GM18519 (cell line): Measurements from ENCODE around the gene MBD6.

Experiments
- ATAC-seq: cut with Tn5 transposase; IDR thresholded peaks from one replicate; pipeline ENCODE4 v1.9.1; 2021; ENCODE audit warnings: mild to moderate bottlenecking, moderate library complexity; ENCODE audit not compliant: unreplicated experiment, low FRiP score

Gene MBD6

DNA sequence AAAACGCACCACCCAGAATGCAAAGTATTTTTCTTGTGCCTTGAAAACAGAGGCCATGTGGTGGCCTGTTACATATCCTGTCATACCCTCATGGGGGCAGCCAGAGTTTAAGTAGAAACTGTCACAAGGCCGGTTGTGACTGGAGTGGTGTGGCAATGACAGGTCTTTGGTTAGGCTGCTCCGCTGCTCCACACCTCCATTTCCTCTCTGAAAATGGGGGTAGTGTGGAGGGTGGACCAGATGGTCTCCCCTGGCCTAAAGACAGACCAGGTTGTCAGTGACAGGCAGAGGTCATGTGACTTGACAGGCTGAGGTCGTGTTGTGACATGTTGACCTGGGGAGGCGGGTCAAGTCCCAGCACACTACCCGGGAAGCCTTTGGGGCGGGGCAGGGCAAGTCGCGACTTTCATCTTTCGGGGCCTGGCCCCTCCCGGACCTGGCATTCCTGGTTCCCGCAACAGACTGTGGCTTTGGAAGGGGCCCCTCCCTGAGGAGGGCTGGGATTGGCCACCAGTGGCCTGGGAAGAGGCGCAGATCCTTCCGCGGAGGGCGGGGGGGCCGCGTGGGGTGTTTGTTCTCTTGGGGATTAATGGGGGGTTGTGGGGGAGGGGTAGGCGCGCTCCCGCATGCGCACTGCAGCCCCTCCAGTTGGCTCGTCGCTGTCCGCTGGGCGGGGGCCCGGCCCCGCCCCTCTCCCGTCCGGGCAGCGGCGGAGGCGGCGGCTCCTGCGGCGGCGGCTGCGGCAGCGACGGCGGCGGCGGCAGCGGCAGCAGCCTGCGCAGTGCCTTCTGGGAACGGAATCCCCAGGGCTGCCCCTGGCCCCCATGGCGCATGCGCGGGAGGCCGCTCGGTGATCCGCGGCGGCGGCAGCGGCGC, at the start of gene MBD6:
Gene MBD6 (plus strand): TSS at position 814 of the 876 bp plus-strand sequence. CDS start 1,480 bp downstream, outside the sequence.
- ATAC-seq, result peak; percentile 26

- no peak for ATAC-seq
Observed at GRCh38 chr12:57473392-57473791, 49.2 kb upstream of the MBD6 start.

DNA sequence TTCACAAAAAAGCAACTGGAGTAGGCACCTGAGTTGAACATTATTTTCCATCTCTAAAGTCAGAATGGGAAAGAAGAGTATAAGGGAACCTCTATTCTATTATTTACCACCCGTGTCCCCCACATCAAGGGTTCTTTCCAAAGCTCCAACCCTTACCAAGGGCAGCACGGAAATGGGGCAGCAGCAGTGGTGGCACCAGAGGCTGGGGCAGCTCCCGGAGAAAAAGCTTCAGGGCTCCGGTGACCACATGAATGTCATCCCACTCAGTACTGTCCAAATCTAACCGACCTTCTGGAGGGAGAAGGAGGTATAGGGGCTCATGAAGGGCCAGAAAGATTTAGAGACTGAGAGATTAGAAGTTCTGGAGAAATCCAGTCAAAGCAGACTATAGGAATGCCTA, 48.7 kb upstream of the MBD6 start:
- no peak for ATAC-seq

- no peak for ATAC-seq
Observed at GRCh38 chr12:57474430-57474829, 48.2 kb upstream of the MBD6 start.

- ATAC-seq, result no peak
Observed at GRCh38 chr12:57474862-57475261, 47.8 kb upstream of the MBD6 start.

- no peak for ATAC-seq
Observed at GRCh38 chr12:57475271-57476161, 47.1 kb upstream of the MBD6 start.

DNA sequence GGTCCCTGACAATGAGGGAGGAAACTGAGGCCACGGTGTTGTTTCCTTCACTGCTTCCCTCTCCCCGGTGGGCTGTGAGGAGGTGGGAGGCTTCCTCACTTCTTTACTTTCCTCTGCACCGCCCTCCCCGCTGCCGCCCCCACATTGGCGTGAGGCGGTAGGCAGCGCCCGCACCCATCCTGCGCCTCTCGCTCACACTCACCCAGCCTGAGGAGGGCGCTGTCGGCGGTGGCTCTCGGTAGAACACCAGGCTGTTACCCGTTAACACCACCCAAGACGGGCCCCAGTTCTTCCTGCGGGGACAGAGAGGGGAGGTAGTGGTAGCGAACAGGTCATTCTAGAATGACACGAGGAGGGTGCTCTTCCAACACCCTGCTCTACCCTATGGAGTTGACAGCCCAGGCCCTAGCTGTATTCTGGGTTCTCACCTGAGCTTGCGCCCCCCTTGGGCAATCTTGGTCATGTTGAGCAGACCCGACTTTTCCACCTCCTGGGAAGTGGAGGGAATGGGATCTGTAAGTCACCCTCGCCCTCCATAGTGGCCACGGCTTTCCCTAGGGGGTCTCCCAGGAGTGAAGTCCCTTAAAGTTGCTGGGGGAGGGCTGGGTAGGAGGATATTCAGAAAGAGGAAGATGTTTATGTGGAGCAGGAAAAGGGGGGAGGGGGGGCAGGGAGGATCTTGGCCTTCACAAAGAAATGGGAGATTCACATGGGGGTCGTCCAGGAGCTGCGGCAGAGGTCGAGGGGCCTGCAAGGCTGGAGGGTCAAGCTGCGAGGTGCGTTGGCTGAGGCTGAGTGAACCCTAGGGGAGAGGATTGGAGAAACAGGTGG, 46.2 kb upstream of the MBD6 start:
- no peak for ATAC-seq

- ATAC-seq, result no peak
Observed at GRCh38 chr12:57476993-57477709, 45.5 kb upstream of the MBD6 start.

DNA sequence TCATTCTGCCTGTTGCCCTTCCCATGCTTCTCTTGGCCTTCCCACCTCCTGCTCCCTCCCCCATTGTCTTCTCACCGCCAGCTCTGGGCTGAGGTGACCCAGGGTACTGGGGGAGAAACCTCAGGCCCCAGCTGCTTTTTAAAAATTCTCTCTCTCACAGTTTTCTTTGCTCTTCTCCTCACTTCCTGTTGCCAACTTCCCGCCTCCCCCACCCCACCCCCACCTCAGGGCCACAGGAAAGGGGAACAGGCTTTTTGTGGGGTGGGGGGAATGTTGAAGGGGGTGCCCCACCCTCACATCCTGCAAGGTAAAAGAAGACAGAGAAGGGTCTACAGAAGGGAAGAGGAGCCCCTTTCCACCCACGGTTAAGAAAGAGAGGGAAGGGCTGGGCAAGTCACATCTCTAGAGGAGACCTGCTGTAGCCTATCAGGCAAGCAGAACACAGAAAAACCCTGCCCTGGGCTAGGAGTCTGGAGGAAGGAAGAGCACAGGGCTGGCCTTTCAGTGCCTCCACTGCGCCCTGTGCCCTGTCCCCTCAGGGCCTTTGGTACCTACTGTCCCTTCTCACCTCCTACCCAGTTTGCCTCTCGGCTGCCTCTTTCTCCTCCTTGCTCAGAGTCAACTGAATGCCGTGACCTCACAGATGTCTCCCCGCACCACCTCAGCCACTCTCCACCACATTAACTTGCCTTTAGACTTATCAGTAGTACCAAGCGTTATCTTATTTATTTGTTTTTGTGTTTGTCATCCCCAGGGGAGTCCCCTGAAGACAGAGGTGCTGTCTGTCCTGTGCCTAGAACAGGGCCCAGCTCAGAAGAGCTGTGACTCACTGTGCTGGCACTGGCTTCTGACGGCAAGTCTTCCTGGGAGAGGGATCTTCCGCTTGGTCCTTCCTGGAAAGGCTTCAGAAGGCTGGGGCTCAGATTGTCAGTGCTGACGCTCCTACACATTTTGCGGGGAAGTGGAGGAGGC, 44.6 kb upstream of the MBD6 start:
- no peak for ATAC-seq

DNA sequence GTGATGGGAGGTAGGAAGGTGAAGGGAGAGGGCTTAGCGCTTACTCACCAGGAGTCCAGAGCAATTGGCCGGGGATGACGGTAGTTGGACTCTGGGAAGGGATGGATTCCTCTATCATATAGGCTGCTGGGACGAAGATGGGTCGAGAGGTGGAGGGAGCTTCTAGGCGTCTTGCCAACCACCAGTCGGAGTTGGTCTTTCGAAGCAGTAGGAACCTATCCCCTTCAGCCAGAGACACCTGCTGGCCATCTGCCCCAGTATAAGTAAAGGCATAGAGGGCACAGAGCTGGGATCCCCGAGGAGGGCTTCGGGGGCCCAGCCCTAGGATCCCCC, 43.6 kb upstream of the MBD6 start:
- no peak for ATAC-seq

GRCh38 chr12:57479376-57480115, 43.1 kb upstream of the MBD6 start, which contains the start of gene ARHGAP9:
TSS of gene ARHGAP9 (minus strand) at chr12:57479866. CDS start at chr12:57479406, 460 bp downstream.
- ATAC-seq, result no peak

- ATAC-seq, result no peak
Observed at GRCh38 chr12:57481671-57482070, 41.0 kb upstream of the MBD6 start.

DNA sequence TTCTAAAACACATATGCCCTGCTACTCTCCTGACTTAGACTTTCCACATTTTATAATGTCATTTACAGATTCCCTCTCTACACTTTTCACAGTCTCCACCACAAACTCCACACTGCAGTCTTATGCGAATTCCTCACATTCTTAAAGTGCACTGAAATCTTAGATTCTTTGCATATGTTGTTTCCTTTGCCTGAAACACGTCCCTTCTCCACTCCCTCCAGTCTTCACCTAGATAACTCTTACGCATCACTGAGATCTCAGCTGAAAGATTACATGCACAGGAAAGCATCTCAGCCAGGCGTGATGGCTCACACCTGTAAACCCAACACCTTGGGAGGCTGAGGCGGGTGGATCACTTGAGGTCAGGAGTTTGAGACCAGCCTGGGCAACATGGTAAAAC, 39.2 kb upstream of the MBD6 start:
- no peak for ATAC-seq

DNA sequence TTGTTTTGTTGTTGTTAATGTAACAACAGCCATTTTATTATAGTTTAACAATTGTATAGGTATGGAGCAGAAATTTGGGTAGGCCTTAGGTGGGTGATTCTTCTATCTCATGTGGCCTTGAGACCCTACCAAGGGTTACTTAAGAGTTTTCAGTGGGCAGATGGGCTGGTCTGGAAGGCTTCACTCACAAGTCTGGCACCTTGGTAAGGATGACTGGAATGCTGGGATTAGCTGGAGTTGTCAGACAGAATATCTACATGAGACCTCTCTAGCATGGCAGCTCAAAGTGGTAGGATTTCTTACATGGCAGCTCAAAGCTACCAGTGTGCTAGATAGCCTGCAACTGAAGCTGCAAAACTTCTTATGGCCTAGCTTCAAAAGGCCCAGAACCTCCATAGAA, 36.9 kb upstream of the MBD6 start:
- no peak for ATAC-seq

DNA sequence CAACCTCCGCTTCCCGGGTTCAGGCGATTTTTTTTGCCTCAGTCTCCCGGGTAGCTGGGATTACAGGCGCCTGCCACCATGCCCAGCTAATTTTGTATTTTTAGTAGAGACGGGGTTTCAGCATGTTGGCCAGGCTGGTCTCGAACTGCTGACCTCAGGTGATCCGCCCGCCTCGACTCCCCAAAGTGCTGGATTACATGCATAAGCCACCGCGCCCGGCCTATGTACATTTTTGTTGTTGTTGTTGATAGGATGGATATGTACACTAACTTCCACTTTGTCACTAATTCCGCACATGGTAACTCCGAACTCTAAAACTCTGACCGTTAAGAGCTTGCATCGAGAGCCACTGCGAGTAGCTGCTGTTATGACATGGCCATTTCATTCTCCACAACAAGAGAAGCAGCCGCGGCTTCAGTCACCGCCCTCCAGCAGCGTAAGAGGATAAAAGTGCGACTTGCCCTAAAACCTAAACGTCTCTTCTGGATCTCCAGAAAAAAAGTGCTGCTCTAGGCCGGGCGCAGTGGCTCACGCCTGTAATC, 35.5 kb upstream of the MBD6 start:
- no peak for ATAC-seq

- ATAC-seq, result peak; percentile 97
Observed at GRCh38 chr12:57487597-57488401, 34.8 kb upstream of the MBD6 start, which contains the start of gene MARS1. TSS of gene MARS1 (plus strand) at chr12:57488068. CDS start at chr12:57488091, 23 bp downstream.
